Duodenal mucosa (tissue), 2 donors: Measurements from ENCODE around the gene CAPN14.

ENCODE experiments used
- H3K27ac ChIP-seq: one replicate; pipeline ENCODE4 v1.7.0; 2013; ENCODE audit warnings: low read depth, low read length
- H3K27me3 ChIP-seq, 2 donors: one replicate each; pipeline ENCODE4 v1.7.0; 2013; ENCODE audit warnings: low read length in 2 of 2, control low read depth in 1 of 2; ENCODE audit not compliant: insufficient read depth in 2 of 2, control insufficient read depth in 1 of 2
- H3K36me3 ChIP-seq, 2 donors: one replicate each; pipeline ENCODE4 v1.7.0; 2013; ENCODE audit warnings: low read length in 2 of 2, control low read depth in 1 of 2; ENCODE audit not compliant: insufficient read depth in 2 of 2, control insufficient read depth in 1 of 2
- H3K4me1 ChIP-seq, 2 donors: one replicate each; pipeline ENCODE4 v1.7.0; 2013; ENCODE audit warnings: low read length in 2 of 2, control low read depth in 1 of 2; ENCODE audit not compliant: insufficient read depth in 2 of 2, control insufficient read depth in 1 of 2
- H3K4me3 ChIP-seq, 2 donors: one replicate each; pipeline ENCODE4 v1.7.0; 2013; ENCODE audit warnings: low read length in 2 of 2, low read depth in 1 of 2
- H3K9ac ChIP-seq, 2 donors: one replicate each; pipeline ENCODE4 v1.7.0; 2013; ENCODE audit warnings: low read length in 2 of 2, low read depth in 1 of 2
- H3K9me3 ChIP-seq, 2 donors: one replicate each; pipeline ENCODE4 v1.7.0; 2013; ENCODE audit warnings: low read length in 2 of 2, control low read depth in 1 of 2; ENCODE audit not compliant: control insufficient read depth in 1 of 2

The CAPN14 gene

DNA sequence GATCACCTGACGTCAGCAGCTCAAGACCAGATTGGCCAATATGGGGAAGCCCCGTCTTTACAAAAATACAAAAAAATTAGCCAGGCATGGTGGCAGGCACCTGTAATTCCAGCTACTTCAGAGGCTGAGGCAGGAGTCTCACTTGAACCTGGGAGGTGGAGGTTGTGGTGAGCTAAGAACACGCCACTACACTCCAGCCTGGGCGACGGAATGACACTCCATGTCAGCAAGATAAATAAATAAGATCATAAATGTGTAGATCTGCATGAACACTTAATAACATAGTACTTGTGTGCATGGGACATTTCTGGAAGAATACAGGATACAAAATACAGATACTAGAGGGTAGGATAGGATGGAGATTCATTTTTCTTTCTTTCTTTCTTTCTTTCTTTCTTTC is 25.7 kb upstream of the CAPN14 start:
- Histone ChIP-seq H3K9me3 (no peaks in the 10 kb centered on the region), H3K9ac (no peak overlapping the region), H3K36me3 (no peaks in the 10 kb centered on the region), H3K4me3 (no peak overlapping the region), H3K27me3 (no peaks in the 10 kb centered on the region), H3K4me1 (no peaks in the 10 kb centered on the region), H3K27ac (no peak overlapping the region)

DNA sequence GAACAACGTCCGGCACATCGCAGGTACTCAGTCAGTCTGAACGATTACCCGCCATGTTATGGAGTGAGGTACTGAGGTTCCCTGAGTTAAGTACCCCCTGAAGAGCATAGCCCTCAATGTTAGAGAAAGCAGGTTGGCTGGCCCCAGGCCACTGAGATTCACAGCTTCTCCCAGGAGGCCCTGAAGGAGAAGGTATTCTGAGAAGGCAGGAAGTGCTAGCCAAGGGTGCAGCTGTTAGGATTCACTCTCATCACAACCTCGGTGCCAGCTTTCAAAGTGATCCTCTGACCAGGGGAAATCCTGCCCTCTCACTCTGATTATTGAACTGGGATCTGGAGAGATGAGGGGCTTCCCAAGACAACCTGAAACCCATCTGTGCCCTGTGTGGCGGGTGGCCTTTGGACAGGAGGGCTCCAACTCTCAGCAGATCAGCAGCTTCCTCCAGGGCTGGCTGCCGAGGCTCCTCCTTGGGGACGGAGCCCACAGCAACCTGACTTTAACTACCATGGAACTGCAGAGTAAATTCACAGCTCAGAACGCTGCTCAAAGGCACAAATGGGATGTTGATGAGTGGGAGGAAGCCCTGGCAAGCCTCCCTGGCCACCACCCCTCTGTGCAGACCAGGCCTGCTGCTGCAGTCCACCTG is 24.4 kb upstream of the CAPN14 start:
- Histone ChIP-seq H3K4me3 (no peak overlapping the region), H3K27me3 (no peaks in the 10 kb centered on the region), H3K9me3 (no peaks in the 10 kb centered on the region), H3K9ac (no peak overlapping the region), H3K36me3 (no peaks in the 10 kb centered on the region), H3K4me1 (no peaks in the 10 kb centered on the region), H3K27ac (no peak overlapping the region)

DNA sequence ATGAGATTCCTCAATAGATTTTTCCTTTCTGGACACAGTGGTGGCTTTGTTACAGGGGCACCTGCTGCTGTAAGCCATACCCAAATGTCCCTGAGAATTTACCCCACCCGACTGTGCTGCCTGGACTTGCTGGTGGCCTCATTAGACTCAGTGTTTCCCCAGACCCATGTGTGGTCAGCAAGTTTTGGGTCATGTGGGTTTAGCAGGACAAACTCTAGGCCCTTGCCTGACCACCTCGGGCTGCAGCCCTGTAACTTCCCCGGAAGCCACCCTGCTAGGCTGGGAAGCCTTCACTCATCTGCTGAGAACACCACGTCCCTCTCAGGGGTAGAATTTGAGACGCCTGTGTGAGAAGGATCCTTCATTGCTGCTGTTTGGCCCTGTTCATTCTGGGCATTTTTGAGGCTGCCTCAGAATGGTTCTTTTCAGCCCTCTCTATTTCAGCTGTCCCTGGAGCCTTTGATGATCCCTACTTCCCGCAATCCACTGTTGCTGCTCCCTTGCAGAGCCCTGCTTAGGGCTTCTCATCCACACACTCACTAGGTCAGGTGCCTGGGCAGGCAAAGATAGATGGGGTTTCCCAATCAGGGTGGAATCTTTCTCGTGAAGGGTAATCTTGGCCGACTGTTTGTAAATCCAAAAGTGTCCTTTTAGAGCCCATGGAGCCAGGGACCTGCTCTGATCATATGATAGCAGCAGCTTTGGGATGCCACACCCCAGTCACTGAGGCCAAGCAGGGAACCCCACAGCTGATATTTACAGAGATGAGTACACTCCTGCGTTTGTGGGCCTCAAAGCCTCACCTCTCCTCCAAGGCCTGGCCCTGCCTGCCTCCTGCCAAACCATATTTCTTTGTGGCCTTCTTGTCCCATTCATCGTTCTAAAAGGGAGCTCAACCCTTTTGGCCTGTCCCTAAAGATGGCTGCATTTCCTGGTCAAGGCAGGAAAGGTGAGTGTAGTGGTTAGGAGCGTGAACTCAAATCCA is 23.4 kb upstream of the CAPN14 start:
- no peaks in the 10 kb centered on the region for H3K36me3 ChIP-seq
- H3K4me3 ChIP-seq: no peak overlapping the region
- no peaks in the 10 kb centered on the region for H3K9me3 ChIP-seq
- H3K4me1 ChIP-seq: no peaks in the 10 kb centered on the region
- H3K27ac ChIP-seq: no peak overlapping the region
- no peaks in the 10 kb centered on the region for H3K27me3 ChIP-seq
- H3K9ac ChIP-seq: no peak overlapping the region

DNA sequence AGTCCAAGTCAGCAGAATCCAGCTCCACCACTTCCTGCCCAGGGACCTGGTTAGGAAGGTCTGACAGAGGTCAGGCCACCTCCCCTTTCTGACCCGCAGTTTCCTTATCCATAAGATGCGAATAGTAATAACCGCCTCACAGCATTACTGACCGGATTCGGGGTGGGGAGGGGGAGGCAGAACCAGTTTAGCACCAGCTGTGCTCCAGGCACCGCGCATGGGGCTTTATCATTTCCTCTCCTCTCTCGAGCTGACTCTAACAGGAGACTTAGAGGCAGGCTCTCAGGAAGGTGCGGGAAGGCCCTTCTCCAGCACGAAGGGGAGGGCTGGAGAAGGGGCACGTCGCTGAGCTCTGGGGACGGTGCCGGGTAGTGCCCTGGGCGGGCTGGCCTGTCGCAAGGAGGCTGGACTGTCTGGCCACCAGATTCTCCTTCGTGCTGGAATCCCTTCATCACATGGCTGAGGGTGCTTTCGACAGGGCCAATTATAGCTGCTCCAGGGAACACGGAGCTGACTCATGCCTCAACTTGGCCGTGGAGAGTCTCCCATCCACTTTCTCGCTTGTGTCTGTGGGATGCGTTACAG is 22.4 kb upstream of the CAPN14 start:
- Histone ChIP-seq H3K4me1 (peaks cover 0 to 5% of the 10 kb centered on the region in 2 donors), H3K9me3 (no peaks in the 10 kb centered on the region), H3K27ac (no peak overlapping the region), H3K4me3 (no peak overlapping the region), H3K27me3 (peaks cover 0 to 1% of the 10 kb centered on the region in 2 donors), H3K9ac (no peak overlapping the region), H3K36me3 (no peaks in the 10 kb centered on the region)

DNA sequence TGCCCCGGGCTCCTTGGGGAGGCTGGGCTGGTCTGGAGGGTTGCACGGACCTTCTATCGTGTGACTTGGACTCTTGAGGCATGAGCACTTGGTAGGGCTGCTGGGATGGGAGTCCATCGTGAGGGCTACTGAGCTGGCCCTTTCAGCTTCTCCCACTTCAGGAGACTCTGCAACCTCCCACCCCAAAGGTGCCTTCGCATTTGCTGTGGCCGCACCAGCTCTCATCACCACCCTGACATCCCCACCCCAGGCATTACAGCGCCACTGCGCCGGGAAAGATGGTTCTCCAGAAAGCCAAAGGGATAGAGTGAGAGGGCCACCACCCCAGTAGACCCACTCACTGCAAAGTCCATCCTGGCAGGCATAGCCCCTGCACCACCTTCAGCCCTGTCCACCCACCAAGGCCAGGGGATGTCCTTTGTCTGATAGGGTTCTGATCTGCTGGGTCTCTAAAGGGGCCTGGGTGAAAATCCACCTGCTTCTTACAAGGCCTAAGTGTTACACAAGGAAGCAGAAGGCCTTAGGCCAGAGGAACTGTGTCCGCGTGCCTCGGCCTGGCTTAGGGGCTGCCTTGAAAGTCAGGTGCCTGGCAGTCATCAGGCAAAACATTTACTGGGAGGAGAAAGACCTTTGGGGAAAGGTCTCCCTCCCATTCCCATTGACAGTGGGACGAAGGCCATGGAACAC is 21.7 kb upstream of the CAPN14 start:
- Histone ChIP-seq H3K27me3 (peaks cover 0 to 6% of the 10 kb centered on the region in 2 donors), H3K4me3 (no peak overlapping the region), H3K9ac (no peak overlapping the region), H3K36me3 (no peaks in the 10 kb centered on the region), H3K4me1 (peaks cover 0 to 11% of the 10 kb centered on the region in 2 donors), H3K9me3 (no peaks in the 10 kb centered on the region), H3K27ac (no peak overlapping the region)

DNA sequence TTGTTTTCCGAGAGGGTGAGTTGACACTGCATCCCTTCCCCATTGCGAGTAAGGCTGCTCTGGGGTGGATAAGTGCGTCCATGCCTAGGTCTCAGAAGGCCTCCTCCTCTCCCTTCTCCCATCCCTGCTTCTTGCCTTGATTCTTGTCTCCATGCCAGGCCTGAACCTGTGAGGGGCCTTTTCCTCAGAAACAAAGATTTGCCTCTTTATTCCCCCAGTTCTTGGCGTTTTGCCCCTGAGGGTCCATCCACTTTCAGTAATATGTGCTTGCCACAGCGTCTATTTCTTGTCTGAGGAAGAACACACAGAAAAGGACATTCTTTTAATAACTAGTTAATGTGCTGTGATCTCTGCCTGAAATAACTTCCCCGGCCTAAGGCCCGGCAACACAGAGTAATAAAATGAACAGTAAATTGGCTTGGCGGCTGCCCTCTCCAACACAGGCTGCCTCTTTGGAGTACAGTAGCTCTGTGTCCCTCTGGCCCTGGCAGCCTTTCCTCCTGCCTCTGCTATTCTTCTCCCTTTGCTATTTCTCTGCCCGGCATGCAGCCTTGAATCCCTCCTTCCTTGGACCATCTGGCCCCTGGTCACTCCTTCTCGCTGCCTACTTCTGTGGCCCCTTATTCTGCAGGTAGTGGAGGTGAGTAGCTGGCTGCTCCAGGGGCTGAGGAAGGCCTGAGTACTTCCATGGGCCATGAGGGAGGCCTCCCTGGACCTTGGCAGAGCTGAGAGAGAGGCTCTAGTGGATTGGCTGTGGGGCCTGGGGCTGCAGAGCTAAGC is 21.0 kb upstream of the CAPN14 start:
- H3K4me3 ChIP-seq: no peak overlapping the region
- peaks cover 0 to 6% of the 10 kb centered on the region in 2 donors for H3K27me3 ChIP-seq
- no peaks in the 10 kb centered on the region for H3K36me3 ChIP-seq
- H3K27ac ChIP-seq: no peak overlapping the region
- H3K4me1 ChIP-seq: peaks cover 5 to 11% of the 10 kb centered on the region in 2 donors
- H3K9ac ChIP-seq: no peak overlapping the region
- H3K9me3 ChIP-seq: no peaks in the 10 kb centered on the region

DNA sequence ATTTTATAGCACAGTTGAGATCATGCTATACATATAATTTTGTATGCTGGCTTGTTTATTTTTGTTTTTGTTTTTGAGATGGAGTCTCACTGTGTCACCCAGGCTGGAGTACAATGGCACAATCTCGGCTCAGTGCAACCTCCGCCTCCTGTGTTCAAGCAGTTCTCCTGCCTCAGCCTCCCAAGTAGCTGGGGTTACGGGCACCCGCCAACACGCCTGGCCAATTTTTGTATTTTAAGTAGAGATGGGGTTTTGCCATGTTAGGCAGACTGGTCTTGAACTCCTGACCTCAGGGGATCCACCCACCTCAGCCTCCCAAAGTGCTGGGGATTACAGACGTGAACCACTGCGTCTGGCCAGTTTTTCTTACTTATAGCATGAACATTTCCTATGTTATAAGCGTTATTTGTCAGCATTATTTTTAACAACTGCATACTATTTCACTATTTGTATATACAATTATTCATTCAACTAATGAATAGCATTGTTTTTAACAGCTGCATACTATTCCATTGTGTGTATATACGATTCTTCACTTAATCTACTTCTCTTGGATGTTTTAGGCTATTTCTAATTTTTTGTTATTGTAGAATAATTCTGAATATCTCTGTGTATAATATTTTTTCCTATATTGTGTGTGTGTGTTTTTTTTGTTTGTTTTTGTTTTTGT is 20.2 kb upstream of the CAPN14 start:
- H3K4me3 ChIP-seq: no peak overlapping the region
- H3K36me3 ChIP-seq: no peaks in the 10 kb centered on the region
- no peak overlapping the region for H3K9ac ChIP-seq
- no peaks in the 10 kb centered on the region for H3K9me3 ChIP-seq
- peaks cover 0 to 6% of the 10 kb centered on the region in 2 donors for H3K27me3 ChIP-seq
- peaks cover 8 to 11% of the 10 kb centered on the region in 2 donors for H3K4me1 ChIP-seq
- H3K27ac ChIP-seq: no peak overlapping the region

DNA sequence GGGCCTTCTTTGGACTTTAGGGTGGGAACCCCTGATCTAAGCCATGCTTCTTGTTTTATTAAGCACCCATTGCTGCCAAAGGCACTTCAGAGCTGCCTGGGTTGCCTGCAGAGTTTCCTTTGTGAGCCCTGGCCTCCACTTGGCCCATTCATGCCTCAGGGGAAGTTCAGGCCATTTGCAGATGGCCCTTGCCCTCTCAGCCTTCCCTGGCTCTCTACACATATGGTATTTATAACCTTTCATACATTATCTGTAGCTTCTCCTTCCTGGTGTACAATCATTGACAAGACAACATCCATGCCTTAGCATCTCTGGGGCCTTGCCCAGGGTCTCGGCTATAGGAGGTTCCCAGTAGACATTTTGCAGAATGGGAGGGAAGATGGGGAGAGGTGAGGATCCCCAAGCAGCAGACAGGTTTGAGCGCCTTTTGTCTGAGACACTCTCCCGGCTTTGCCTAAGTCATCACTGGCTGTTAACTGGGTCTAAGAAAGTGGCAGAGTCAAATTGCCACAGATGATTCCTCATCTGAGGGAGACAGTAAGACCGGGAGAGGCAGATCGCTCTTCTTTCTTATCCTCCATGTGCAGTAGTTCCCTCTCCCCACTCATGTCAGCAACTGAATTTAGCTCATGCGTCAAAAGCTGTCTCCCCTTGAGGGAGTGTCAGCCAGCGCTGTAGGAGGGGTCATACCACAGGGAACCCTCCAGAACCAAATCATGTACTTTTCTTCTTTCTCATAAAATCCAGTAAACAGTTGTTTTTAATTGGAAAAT is 19.3 kb upstream of the CAPN14 start:
- no peak overlapping the region for H3K9ac ChIP-seq
- peaks cover 0 to 6% of the 10 kb centered on the region in 2 donors for H3K27me3 ChIP-seq
- H3K4me3 ChIP-seq: no peak overlapping the region
- no peaks in the 10 kb centered on the region for H3K36me3 ChIP-seq
- H3K27ac ChIP-seq: no peak overlapping the region
- H3K9me3 ChIP-seq: no peaks in the 10 kb centered on the region
- H3K4me1 ChIP-seq: peaks cover 8 to 11% of the 10 kb centered on the region in 2 donors
